SIG-M5 (cell line): ENCODE data around the gene RIN3.

Source experiments
- DNase-seq: peaks from one replicate; lab custom pipeline; 2025; lab: John Stamatoyannopoulos, UW

RIN3 gene

GRCh38 chr14:92507174-92507768 is 6.3 kb upstream of the RIN3 start:
- DNase-seq, result peak; percentile 38

GRCh38 chr14:92510972-92511371 is 2.6 kb upstream of the RIN3 start:
- no peak for DNase-seq

GRCh38 chr14:92511453-92512238 is 1.9 kb upstream of the RIN3 start:
- DNase-seq, result no peak

GRCh38 chr14:92512807-92513203 is 776 bp upstream of the RIN3 start:
- no peak for DNase-seq

- no peak for DNase-seq
These were observed 624 bp downstream of the RIN3 start for GRCh38 chr14:92513966-92514843.

- DNase-seq, result no peak
These were observed 1.4 kb downstream of the RIN3 start for GRCh38 chr14:92514844-92515514.

- DNase-seq, result no peak
These were observed 2.2 kb downstream of the RIN3 start for GRCh38 chr14:92515546-92516343.

- DNase-seq, result no peak
These were observed 2.9 kb downstream of the RIN3 start for GRCh38 chr14:92516344-92516965.

- no peak for DNase-seq
These were observed 3.5 kb downstream of the RIN3 start for GRCh38 chr14:92516966-92517506.

GRCh38 chr14:92517761-92518160 is 4.2 kb downstream of the RIN3 start:
- no peak for DNase-seq

GRCh38 chr14:92519246-92520101 is 5.9 kb downstream of the RIN3 start:
- no peak for DNase-seq

- no peak for DNase-seq
These were observed 6.8 kb downstream of the RIN3 start for GRCh38 chr14:92520102-92521057.

- no peak for DNase-seq
These were observed 7.5 kb downstream of the RIN3 start for GRCh38 chr14:92521058-92521415.

- DNase-seq, result no peak
These were observed 10.2 kb downstream of the RIN3 start for GRCh38 chr14:92523752-92524151.

GRCh38 chr14:92524602-92525185 is 11.1 kb downstream of the RIN3 start:
- DNase-seq, result no peak

- DNase-seq, result no peak
These were observed 11.9 kb downstream of the RIN3 start for GRCh38 chr14:92525322-92526095.

GRCh38 chr14:92527721-92528120 is 14.1 kb downstream of the RIN3 start:
- DNase-seq, result no peak
